HG03575 (cell line): ENCODE data around the gene NME7.
"Not testable (repeated sequence)": the region's sequence is repeated elsewhere in the genome, so short reads cannot be mapped to it uniquely, and the experiment has no call there.

Experiments used
- ATAC-seq: cut with Tn5 transposase; IDR thresholded peaks from one replicate; pipeline ENCODE4 v1.9.1; 2021; ENCODE audit not compliant: unreplicated experiment, insufficient number of reproducible peaks, low FRiP score; ENCODE audit errors: extremely low read depth

Gene NME7

GRCh38 chr1:169309178-169310166 is 58.1 kb downstream of the NME7 start:
- no peak for ATAC-seq

- no peak for ATAC-seq
Measured at GRCh38 chr1:169308313-169309039, 59.1 kb downstream of the NME7 start.

- ATAC-seq = no peak
Measured at GRCh38 chr1:169307176-169307575, 60.4 kb downstream of the NME7 start.

- ATAC-seq = no peak
Measured at GRCh38 chr1:169305948-169306347, 61.6 kb downstream of the NME7 start.

- no peak for ATAC-seq
Measured at GRCh38 chr1:169305356-169305755, 62.2 kb downstream of the NME7 start.

- ATAC-seq = no peak
Measured at GRCh38 chr1:169300854-169301253, 66.7 kb downstream of the NME7 start.

GRCh38 chr1:169298441-169298840 is 69.2 kb downstream of the NME7 start:
- no peak for ATAC-seq

- ATAC-seq = no peak
Measured at GRCh38 chr1:169295846-169296245, 71.8 kb downstream of the NME7 start.

- no peak for ATAC-seq
Measured at GRCh38 chr1:169295425-169295824, 72.2 kb downstream of the NME7 start.

GRCh38 chr1:169289016-169289415 is 78.6 kb downstream of the NME7 start:
- ATAC-seq = no peak

- no peak for ATAC-seq
Measured at GRCh38 chr1:169288011-169288414, 79.6 kb downstream of the NME7 start.

GRCh38 chr1:169287280-169287679 is 80.3 kb downstream of the NME7 start:
- ATAC-seq = no peak

GRCh38 chr1:169281562-169281961 is 86.0 kb downstream of the NME7 start:
- ATAC-seq = not testable (repeated sequence)

- no peak for ATAC-seq
Measured at GRCh38 chr1:169271098-169271497, 96.5 kb downstream of the NME7 start.

- no peak for ATAC-seq
Measured at GRCh38 chr1:169266133-169266532, 101.5 kb downstream of the NME7 start.

- ATAC-seq = no peak
Measured at GRCh38 chr1:169263059-169263458, 104.5 kb downstream of the NME7 start.

GRCh38 chr1:169261884-169262283 is 105.7 kb downstream of the NME7 start:
- ATAC-seq = no peak

- no peak for ATAC-seq
Measured at GRCh38 chr1:169260478-169261151, 107.0 kb downstream of the NME7 start.

- ATAC-seq = no peak
Measured at GRCh38 chr1:169259816-169260215, 107.8 kb downstream of the NME7 start.
